ENCODE data around the gene CCDC81.

CCDC81 gene

DNA sequence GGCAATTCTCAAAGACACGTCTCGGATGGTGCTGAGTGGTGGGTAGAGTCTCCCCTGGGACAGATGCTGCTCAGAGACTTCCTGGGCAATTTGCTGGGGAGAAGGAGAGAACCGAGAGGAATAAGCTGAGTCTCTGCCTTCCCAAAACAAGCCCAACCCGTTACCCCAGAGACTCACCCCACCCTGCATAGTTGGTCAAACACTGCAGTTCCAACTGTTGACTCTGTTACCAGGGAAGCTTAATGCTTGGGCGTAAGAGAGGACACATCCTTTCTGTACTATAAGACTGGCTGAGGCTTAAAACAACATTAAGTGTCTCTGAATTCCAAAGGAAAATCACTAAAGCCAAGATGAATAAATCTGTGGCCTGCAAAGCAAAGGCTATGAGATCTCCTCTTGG is 68.1 kb downstream of the CCDC81 start:
- Histone ChIP-seq H3K27ac (ENCODE audit: low read depth, low read length) (no peak overlapping the region), H3K36me3 (ENCODE audit: control insufficient read depth in 1 of 2, insufficient read depth in 2 of 2, low read length in 2 of 2) (no peaks in the 10 kb centered on the region), H4K8ac (ENCODE audit: low read depth, low read length) (no peak overlapping the region), H3K79me1 (ENCODE audit: low read length) (peaks cover 2% of the 10 kb centered on the region), H3K79me2 (ENCODE audit: control insufficient read depth, insufficient read depth, low read length, poor library complexity) (no peaks in the 10 kb centered on the region), H3K23ac (ENCODE audit: low read length) (no peak overlapping the region), H3K9ac (ENCODE audit: low read length) (no peak overlapping the region), H3K14ac (ENCODE audit: low read length) (no peak overlapping the region), H2BK120ac (ENCODE audit: insufficient read depth, low read length, poor library complexity) (no peak overlapping the region), H2AK5ac (ENCODE audit: low read length) (no peak overlapping the region), H2BK12ac (ENCODE audit: low read length) (no peak overlapping the region), H2BK5ac (ENCODE audit: low read depth, low read length, poor library complexity) (no peak overlapping the region), H4K12ac (ENCODE audit: low read depth, low read length) (no peak overlapping the region), H4K91ac (ENCODE audit: low read depth, low read length) (no peak overlapping the region), H3K27me3 (ENCODE audit: insufficient read depth, low read length) (no peaks in the 10 kb centered on the region), H3K4me3 (ENCODE audit: low read depth, low read length) (no peak overlapping the region), H3K9me3 (ENCODE audit: insufficient read depth, low read depth, low read length) (no peaks in the 10 kb centered on the region), H3K4me2 (ENCODE audit: low read length) (no peak overlapping the region), H2AFZ (ENCODE audit: insufficient read depth, low read length, poor library complexity) (no peak overlapping the region), H3K4ac (ENCODE audit: low read depth, low read length) (no peak overlapping the region), H3K18ac (ENCODE audit: low read length) (no peak overlapping the region), H3K4me1 (ENCODE audit: control insufficient read depth in 1 of 2, insufficient read depth in 2 of 2, low read length in 2 of 2) (peaks cover 0 to 14% of the 10 kb centered on the region in 2 experiments)
- DNase-seq: no peak
- no CpG with 5 or more reads among the region's 5 CpGs for WGBS (ENCODE audit: extremely low coverage, insufficient coverage, insufficient read length)

DNA sequence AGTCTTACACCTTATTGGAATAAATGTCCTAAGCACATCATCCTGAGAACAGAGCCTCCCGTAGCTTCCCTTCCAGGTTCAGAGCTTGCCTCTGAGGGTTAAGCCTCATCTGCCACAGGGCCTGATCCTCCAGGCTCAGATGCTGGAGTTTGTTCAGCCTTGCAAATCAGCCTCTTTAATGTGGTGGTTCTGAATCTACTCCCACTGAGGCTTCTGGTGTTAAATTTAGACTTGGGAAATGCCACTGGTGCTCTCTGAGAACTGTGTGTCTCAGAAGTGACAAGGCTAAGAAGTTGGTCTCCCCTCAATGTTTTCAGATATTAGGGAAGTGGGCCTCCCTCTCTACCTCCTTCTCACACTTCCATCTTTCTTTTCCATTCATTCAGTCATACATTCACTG is 68.7 kb downstream of the CCDC81 start:
- H3K4me2 ChIP-seq (ENCODE audit: low read length): no peak overlapping the region
- H4K91ac ChIP-seq (ENCODE audit: low read depth, low read length): no peak overlapping the region

GRCh38 chr11:86444981-86445380 is 70.3 kb downstream of the CCDC81 start:
- Histone ChIP-seq H3K23ac (ENCODE audit: low read length) (no peak overlapping the region), H3K4ac (ENCODE audit: low read depth, low read length) (no peak overlapping the region), H3K79me2 (ENCODE audit: control insufficient read depth, insufficient read depth, low read length, poor library complexity) (no peaks in the 10 kb centered on the region)

More for the DNA sequence above, 68.7 kb downstream of the CCDC81 start:
- H2BK120ac ChIP-seq (ENCODE audit: insufficient read depth, low read length, poor library complexity): no peak overlapping the region
- no peaks in the 10 kb centered on the region for H3K9me3 ChIP-seq (ENCODE audit: insufficient read depth, low read depth, low read length)
- peaks cover 0 to 14% of the 10 kb centered on the region in 2 experiments for H3K4me1 ChIP-seq (ENCODE audit: control insufficient read depth in 1 of 2, insufficient read depth in 2 of 2, low read length in 2 of 2)
- H2BK5ac ChIP-seq (ENCODE audit: low read depth, low read length, poor library complexity): no peak overlapping the region
- no peak overlapping the region for H3K23ac ChIP-seq (ENCODE audit: low read length)
- no peak overlapping the region for H2BK12ac ChIP-seq (ENCODE audit: low read length)
- H3K14ac ChIP-seq (ENCODE audit: low read length): no peak overlapping the region
- no CpG with 5 or more reads among the region's 1 CpG for WGBS (ENCODE audit: extremely low coverage, insufficient coverage, insufficient read length)
- DNase-seq: no peak
- no peaks in the 10 kb centered on the region for H3K27me3 ChIP-seq (ENCODE audit: insufficient read depth, low read length)
- no peak overlapping the region for H3K18ac ChIP-seq (ENCODE audit: low read length)
- H3K9ac ChIP-seq (ENCODE audit: low read length): no peak overlapping the region
- H3K27ac ChIP-seq (ENCODE audit: low read depth, low read length): no peak overlapping the region
- H3K79me1 ChIP-seq (ENCODE audit: low read length): peaks cover 2% of the 10 kb centered on the region
- H3K79me2 ChIP-seq (ENCODE audit: control insufficient read depth, insufficient read depth, low read length, poor library complexity): no peaks in the 10 kb centered on the region
- H2AK5ac ChIP-seq (ENCODE audit: low read length): no peak overlapping the region
- no peak overlapping the region for H2AFZ ChIP-seq (ENCODE audit: insufficient read depth, low read length, poor library complexity)
- H3K4ac ChIP-seq (ENCODE audit: low read depth, low read length): no peak overlapping the region
- H4K12ac ChIP-seq (ENCODE audit: low read depth, low read length): no peak overlapping the region
- H4K8ac ChIP-seq (ENCODE audit: low read depth, low read length): no peak overlapping the region
- no peak overlapping the region for H3K4me3 ChIP-seq (ENCODE audit: low read depth, low read length)
- no peaks in the 10 kb centered on the region for H3K36me3 ChIP-seq (ENCODE audit: control insufficient read depth in 1 of 2, insufficient read depth in 2 of 2, low read length in 2 of 2)

DNA sequence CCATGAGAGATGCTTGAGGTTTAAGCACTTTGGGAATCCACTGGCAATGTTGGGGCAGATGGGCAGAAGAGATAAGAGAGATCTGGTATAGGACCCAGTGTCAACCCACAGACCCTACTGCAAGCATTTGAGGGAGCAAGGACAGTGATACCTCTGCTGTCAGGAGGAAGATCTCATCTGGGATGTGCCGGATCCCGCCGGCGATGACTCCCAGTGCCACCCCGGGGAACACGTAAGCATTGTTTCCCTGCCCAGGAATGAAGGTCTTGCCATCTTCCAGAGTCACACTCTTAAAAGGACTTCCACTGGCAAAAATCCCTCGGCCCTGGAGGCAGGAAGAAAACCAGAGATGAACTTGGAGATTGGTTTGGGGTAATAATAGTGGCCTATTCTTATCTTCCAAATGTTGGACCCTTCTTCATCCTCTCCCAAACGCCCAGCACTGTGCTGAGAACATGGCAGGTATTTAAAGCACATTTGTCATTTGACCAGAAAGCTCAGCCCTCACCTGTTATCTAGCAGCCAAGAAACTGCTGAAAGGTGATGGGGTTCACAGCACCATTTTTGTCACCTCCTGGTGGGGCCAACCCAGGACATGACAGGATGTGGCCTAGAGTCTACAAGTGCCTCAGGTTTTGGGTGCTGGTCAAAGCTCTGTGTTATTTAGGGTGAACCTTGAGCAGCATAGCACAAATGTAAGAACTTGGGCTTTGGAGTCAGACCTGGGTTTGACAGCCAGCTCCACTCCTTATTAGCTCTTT is 71.7 kb downstream of the CCDC81 start:
- Histone ChIP-seq H4K8ac (ENCODE audit: low read depth, low read length) (no peak overlapping the region), H3K9ac (ENCODE audit: low read length) (no peak overlapping the region), H4K12ac (ENCODE audit: low read depth, low read length) (no peak overlapping the region), H3K23ac (ENCODE audit: low read length) (no peak overlapping the region), H3K36me3 (ENCODE audit: control insufficient read depth in 1 of 2, insufficient read depth in 2 of 2, low read length in 2 of 2) (no peaks in the 10 kb centered on the region), H3K27me3 (ENCODE audit: insufficient read depth, low read length) (no peaks in the 10 kb centered on the region), H3K4me3 (ENCODE audit: low read depth, low read length) (no peak overlapping the region), H4K91ac (ENCODE audit: low read depth, low read length) (no peak overlapping the region), H2BK12ac (ENCODE audit: low read length) (no peak overlapping the region), H3K79me2 (ENCODE audit: control insufficient read depth, insufficient read depth, low read length, poor library complexity) (no peaks in the 10 kb centered on the region), H3K9me3 (ENCODE audit: insufficient read depth, low read depth, low read length) (no peaks in the 10 kb centered on the region), H3K4me1 (ENCODE audit: control insufficient read depth in 1 of 2, insufficient read depth in 2 of 2, low read length in 2 of 2) (peaks cover 0 to 10% of the 10 kb centered on the region in 2 experiments), H2AK5ac (ENCODE audit: low read length) (no peak overlapping the region), H3K4ac (ENCODE audit: low read depth, low read length) (no peak overlapping the region), H2AFZ (ENCODE audit: insufficient read depth, low read length, poor library complexity) (no peak overlapping the region), H3K79me1 (ENCODE audit: low read length) (no peaks in the 10 kb centered on the region), H3K18ac (ENCODE audit: low read length) (no peak overlapping the region), H2BK5ac (ENCODE audit: low read depth, low read length, poor library complexity) (no peak overlapping the region), H3K14ac (ENCODE audit: low read length) (no peak overlapping the region), H2BK120ac (ENCODE audit: insufficient read depth, low read length, poor library complexity) (no peak overlapping the region), H3K27ac (ENCODE audit: low read depth, low read length) (no peak overlapping the region), H3K4me2 (ENCODE audit: low read length) (no peak overlapping the region)
- no CpG with 5 or more reads among the region's 8 CpGs for WGBS (ENCODE audit: extremely low coverage, insufficient coverage, insufficient read length)
- DNase-seq: no peak

More at GRCh38 chr11:86444981-86445380, 70.3 kb downstream of the CCDC81 start:
- WGBS (ENCODE audit: extremely low coverage, insufficient coverage, insufficient read length): no CpG with 5 or more reads among the region's 1 CpG
- H3K4me2 ChIP-seq (ENCODE audit: low read length): no peak overlapping the region
- H3K36me3 ChIP-seq (ENCODE audit: control insufficient read depth in 1 of 2, insufficient read depth in 2 of 2, low read length in 2 of 2): no peaks in the 10 kb centered on the region
- H3K27me3 ChIP-seq (ENCODE audit: insufficient read depth, low read length): no peaks in the 10 kb centered on the region
- H2AFZ ChIP-seq (ENCODE audit: insufficient read depth, low read length, poor library complexity): no peak overlapping the region
- no peak overlapping the region for H4K8ac ChIP-seq (ENCODE audit: low read depth, low read length)
- no peak overlapping the region for H3K14ac ChIP-seq (ENCODE audit: low read length)
- H4K12ac ChIP-seq (ENCODE audit: low read depth, low read length): no peak overlapping the region
- H3K9me3 ChIP-seq (ENCODE audit: insufficient read depth, low read depth, low read length): no peaks in the 10 kb centered on the region
- no peak overlapping the region for H2BK120ac ChIP-seq (ENCODE audit: insufficient read depth, low read length, poor library complexity)
- peaks cover 0 to 14% of the 10 kb centered on the region in 2 experiments for H3K4me1 ChIP-seq (ENCODE audit: control insufficient read depth in 1 of 2, insufficient read depth in 2 of 2, low read length in 2 of 2)
- no peak overlapping the region for H3K27ac ChIP-seq (ENCODE audit: low read depth, low read length)
- no peak overlapping the region for H3K9ac ChIP-seq (ENCODE audit: low read length)
- H3K4me3 ChIP-seq (ENCODE audit: low read depth, low read length): no peak overlapping the region
- no peak overlapping the region for H2AK5ac ChIP-seq (ENCODE audit: low read length)
- no peak overlapping the region for H3K18ac ChIP-seq (ENCODE audit: low read length)
- peaks cover under 1% of the 10 kb centered on the region for H3K79me1 ChIP-seq (ENCODE audit: low read length)
- no peak overlapping the region for H2BK12ac ChIP-seq (ENCODE audit: low read length)
- no peak overlapping the region for H2BK5ac ChIP-seq (ENCODE audit: low read depth, low read length, poor library complexity)
- no peak for DNase-seq
- H4K91ac ChIP-seq (ENCODE audit: low read depth, low read length): no peak overlapping the region
